GM18507 (cell line): ENCODE measurements around the gene PPP1R14C.

ENCODE experiments used
- DNase-seq: peaks from one replicate; pipeline ENCODE4 v3.0.0; 2011; ENCODE audit warnings: low read depth; ENCODE audit not compliant: insufficient read length; ENCODE audit errors: extremely low spot score
- FAIRE-seq: peaks from 2 replicates; lab custom pipeline; 2011; peaks lifted over from hg19 to GRCh38; lab: Jason Lieb, UNC

PPP1R14C gene

GRCh38 chr6:150258381-150258780 lies 115.5 kb downstream of the PPP1R14C start:
- DNase-seq (no peak), FAIRE-seq (no peak)

DNA sequence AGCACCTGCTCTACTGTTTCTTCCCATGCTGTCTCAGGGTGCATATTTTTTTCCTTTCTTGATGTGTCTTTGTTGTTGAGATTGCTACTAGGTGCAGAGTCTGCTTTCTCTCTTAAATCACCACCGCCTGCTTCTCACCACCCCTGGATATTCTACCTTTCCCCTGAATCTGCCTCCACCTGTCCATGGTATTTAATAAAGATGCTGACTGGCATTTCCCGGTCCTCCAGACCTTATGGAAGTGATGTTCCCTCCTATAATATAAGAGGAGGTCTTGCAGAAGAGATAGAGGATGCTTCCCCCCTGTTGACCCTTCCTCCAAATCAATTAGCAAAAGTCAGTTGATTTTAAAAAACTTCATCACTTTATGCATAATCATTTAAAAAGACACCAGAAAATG lies 118.1 kb downstream of the PPP1R14C start:
- DNase-seq (no peak), FAIRE-seq (no peak)

DNA sequence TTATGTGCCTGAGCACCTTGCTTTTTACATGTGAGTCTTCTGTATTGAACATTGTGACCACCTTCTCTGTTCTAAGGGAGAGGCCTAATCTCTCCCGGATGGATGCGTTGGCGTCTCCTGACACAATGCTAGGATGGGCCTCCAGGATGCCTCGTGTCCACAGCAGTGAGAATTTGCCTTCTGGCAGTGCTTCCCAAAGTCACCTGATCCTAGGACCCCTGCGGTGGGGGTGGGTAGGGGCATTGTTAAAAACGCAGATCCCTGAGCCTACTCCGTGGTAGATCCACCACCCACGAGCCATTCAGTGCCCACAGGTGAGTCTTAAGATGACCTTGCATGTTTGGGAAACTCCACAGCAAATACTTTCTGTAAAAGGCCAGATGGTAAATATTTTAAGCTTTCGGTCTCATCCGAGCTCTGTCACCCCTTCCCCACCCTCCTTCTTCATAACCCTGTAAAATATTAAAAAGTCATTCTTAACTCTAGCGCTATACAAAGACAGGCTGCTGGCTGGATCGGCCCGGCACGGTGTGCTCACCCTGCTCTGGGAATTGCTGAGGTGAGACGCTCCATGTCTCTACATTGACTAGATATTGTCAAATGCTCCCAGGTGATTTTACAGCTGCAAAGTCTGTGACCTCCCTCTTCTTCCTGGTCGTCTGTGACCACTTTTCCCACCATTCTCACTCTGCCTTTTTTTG lies 119.3 kb downstream of the PPP1R14C start:
- no peak for FAIRE-seq
- DNase-seq: no peak

- FAIRE-seq: no peak
- DNase-seq: no peak
Observed at GRCh38 chr6:150263765-150264404, 121.0 kb downstream of the PPP1R14C start.

DNA sequence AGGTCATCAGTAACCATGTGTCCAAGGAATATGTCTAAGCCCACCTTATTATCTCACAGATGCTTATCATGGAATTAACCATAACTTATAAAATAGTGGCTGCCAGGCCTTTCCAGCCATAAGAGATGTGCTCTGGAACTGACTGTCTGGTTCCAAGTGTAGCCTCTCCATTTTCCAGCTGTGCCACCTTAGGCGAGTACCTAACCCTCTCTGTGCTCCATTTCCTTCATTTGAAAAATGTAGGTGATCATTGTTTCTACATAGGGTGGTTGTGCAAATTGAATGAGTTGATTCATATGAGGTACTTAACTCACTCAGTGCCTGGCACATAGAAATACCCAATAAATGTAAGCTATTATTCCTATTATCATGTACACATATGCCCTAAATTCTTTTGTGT lies 123.5 kb downstream of the PPP1R14C start:
- DNase-seq: no peak

DNA sequence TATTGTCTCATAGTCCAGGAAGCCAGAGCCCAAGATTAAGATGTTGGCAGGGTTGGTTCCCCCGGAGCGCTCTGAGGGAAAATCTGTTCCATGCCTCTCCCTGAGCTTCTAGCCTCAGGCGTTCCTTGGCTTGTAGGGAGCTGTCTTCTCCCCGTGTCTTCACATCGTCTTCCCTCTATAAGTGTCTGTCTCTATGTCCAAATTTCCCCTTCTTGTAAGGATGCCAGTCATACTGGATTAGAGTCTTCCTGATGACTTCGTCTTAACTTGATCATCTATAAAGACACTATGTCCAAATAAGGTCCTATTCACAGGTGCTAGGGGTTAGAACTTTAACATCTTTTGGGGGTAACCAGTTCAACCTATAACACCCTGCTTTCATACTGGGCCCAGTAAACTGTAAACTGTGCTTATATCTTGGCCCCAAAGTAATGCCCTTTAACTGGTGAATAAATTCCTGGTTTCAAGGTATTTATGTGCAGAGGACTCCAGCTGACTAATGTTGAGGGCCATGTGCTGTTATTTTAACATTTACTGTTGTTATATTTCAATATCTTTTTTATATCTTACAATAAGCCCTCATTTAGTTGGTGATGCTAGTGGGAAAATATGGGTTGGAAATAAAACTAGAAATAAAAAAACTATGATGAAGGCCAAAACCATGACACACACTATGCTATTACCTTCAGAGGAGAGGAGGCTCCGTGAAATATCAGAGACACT lies 124.3 kb downstream of the PPP1R14C start:
- FAIRE-seq (no peak), DNase-seq (no peak)

More for the DNA sequence above, 123.5 kb downstream of the PPP1R14C start:
- no peak for FAIRE-seq

GRCh38 chr6:150267686-150268561 lies 125.1 kb downstream of the PPP1R14C start:
- no peak for FAIRE-seq
- no peak for DNase-seq

GRCh38 chr6:150269130-150269856 lies 126.4 kb downstream of the PPP1R14C start:
- no peak for DNase-seq
- FAIRE-seq: no peak

- no peak for FAIRE-seq
- no peak for DNase-seq
Observed at GRCh38 chr6:150269857-150270223, 127.0 kb downstream of the PPP1R14C start.

DNA sequence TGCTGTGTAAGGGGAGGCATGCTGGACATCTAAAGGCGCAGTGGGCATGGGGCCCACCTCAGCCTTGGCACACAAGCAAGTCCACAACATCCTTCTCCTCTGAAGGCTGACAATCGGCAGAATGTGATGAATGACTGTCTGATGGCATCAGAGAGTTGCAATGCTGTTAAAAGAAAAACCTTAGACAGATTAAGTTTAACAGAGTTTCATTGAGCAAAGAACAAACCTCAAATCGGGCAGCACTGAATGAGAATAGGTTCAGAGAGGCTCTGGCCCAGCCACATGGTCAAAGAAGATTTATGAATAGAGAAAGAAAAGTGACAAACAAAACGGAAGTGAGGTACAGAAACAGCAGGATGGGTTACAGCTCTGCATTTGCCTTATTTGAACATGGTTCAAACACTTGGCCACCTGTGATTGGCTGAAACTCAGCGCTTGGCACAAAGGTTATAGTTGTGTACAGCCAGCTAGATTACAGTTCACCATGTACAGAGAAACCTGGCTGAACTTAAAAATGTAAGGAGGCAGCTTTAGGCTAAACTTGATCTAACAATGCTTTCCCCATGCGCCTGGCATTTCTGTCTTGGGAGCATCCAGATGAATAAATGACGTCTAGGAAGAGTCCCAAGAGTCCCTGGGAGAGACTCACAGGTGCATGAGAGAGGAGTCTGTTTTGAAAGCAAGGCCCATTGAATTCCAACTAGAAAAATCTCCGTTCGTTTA lies 127.6 kb downstream of the PPP1R14C start:
- DNase-seq (no peak), FAIRE-seq (no peak)

GRCh38 chr6:150271172-150271500 lies 128.3 kb downstream of the PPP1R14C start:
- FAIRE-seq: no peak
- no peak for DNase-seq

DNA sequence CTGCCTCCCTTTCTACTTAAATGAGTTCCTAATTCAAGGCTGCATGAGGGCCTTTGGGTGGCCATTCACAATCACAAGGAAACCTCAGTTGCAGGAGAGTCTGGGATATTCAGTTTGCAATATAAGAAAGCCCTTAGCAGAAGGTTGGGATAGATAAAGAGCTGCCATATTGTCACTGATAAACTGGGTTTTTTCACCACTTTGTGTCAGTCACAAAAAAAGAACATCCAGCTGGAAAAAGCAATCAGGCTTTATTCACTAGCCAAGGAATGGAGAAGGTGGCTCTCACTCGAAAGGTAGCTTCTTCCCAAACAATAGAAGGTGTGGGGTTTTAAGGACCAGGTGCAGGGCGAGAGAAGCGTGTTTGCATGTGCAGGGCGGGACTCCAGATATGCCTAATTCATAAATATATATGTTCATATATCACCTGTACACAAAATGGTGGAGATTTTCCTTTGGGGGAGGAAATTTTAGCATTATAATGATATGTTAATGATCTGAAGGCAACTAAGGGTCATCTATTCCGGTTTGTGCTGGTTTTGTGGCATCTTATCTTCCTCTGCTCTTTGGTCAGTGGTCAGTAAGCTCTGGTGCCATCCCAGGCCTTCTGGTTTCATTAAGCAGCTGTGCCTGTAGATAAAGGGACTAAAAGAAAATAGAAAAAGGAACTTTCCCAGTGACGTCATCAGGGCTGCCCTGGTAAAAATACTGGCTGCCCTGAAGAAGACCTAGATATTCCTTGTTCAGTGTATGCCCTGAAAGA lies 128.8 kb downstream of the PPP1R14C start:
- FAIRE-seq: no peak
- DNase-seq: no peak

DNA sequence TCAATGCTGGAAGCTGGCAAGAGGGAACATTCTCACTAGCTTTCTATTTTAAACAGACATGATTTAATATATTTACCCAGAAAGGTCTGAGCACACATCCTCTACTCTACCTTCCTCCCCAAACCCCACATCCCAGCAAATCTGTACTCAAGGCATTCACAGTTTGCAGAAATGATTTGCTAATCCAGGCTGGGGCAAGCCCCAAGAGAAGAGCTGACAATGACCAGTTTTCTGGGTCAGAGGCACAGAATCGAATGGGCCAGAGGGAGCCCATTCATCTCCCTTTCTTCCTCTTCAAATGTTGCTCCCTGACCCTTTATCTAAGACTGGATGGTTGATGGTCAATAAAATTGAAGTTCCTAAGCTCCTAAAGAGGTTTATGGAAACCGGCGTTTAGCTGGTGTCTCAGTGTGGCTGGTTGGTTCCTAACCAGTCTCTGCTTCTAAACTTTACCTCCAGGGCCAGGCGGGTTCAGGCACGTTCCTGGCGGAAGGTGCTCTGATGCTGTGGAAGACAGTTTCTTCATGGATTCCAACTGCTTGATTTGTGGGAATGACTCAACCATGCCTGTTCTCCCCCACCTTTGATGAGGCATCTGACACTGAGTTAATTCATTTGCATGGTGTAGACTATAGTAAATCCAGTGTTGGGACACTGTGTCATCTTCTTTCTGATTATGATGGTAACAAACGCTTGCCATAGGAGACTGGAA lies 129.6 kb downstream of the PPP1R14C start:
- DNase-seq (no peak), FAIRE-seq (no peak)

- FAIRE-seq: no peak
- no peak for DNase-seq
Observed at GRCh38 chr6:150272976-150273315, 130.1 kb downstream of the PPP1R14C start.

- peak; percentile 50 for FAIRE-seq
- peak; percentile 11 for DNase-seq
Observed at GRCh38 chr6:150273457-150274309, 130.8 kb downstream of the PPP1R14C start.

GRCh38 chr6:150275489-150275888 lies 132.6 kb downstream of the PPP1R14C start:
- DNase-seq: no peak
- no peak for FAIRE-seq
